Measurements from ENCODE around the gene IP6K3. TPM values are rescaled to one million over a fixed set of nuclear protein-coding genes. Genes with fewer than 3 reads are reported as not detected.

IP6K3 gene
- total RNA-seq, 1 donor, result 6.0 TPM

GRCh38 chr6:33788694-33789549 lies 42.2 kb upstream of the IP6K3 start, which contains the start of gene LEMD2:
LEMD2 (minus strand) TSS chr6:33789130; CDS start chr6:33789116, 14 bp downstream.
- peak; percentile 95 for DNase-seq (ENCODE audit: low read depth)
- H3K4me3 ChIP-seq (ENCODE audit: low read depth, low read length), result peak within 1 kb of the TSS; percentile 69
- TF ChIP-seq CTCF (IDR thresholded peaks at IDR 0.05; ENCODE audit: insufficient read depth, low read depth, low read length), result no peak

DNA sequence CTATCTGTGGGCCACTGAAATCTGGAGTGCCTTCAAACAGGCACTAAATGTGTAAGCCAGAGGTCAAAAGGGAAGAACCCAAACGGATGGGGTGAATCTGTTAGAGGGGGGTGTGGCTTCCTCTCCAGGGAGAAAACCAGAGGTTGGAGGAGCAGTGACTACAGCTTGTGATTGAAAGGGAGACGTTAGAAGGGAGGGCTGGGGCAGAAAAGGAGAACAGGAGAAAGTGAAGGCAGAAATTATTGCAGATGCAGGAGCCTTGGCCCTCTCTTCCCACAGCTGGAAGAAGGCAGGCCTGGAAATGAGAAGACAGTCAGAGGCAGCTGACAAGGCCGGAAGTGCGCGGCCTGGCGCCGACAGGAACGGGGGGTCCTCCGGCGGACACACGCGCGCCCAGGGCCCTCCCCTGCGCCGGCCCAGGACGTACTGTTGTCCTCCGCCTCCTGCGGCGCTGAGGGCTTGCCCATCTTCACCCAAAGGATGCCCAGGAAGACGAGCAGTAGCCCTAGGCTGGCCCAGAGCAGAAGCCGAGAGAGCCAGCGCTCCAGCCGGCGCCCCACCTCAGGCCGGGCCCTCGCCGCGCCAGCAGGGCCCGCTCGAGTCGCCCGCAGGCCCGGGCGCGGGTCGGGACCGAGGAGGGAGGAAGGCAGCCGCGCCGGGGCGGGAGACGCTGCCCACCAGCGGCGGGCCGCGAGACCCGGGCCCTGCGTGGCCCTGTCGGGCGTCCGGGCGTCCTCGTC lies 41.4 kb upstream of the IP6K3 start:
- no peak for TF ChIP-seq CTCF (IDR thresholded peaks at IDR 0.05; ENCODE audit: insufficient read depth, low read depth, low read length)
- H3K4me3 ChIP-seq (ENCODE audit: low read depth, low read length), result peak overlapping the region; percentile 69
- peak; percentile 91 for DNase-seq (ENCODE audit: low read depth)

GRCh38 chr6:33787346-33787953 lies 40.7 kb upstream of the IP6K3 start:
- TF ChIP-seq CTCF (IDR thresholded peaks at IDR 0.05; ENCODE audit: insufficient read depth, low read depth, low read length), result no peak
- DNase-seq (ENCODE audit: low read depth), result peak; percentile 30
- H3K4me3 ChIP-seq (ENCODE audit: low read depth, low read length), result peak overlapping the region; percentile 69

GRCh38 chr6:33786736-33787135 lies 40.0 kb upstream of the IP6K3 start:
- DNase-seq (ENCODE audit: low read depth), result no peak
- TF ChIP-seq CTCF (IDR thresholded peaks at IDR 0.05; ENCODE audit: insufficient read depth, low read depth, low read length), result no peak
- H3K4me3 ChIP-seq (ENCODE audit: low read depth, low read length), result no peak overlapping the region

DNA sequence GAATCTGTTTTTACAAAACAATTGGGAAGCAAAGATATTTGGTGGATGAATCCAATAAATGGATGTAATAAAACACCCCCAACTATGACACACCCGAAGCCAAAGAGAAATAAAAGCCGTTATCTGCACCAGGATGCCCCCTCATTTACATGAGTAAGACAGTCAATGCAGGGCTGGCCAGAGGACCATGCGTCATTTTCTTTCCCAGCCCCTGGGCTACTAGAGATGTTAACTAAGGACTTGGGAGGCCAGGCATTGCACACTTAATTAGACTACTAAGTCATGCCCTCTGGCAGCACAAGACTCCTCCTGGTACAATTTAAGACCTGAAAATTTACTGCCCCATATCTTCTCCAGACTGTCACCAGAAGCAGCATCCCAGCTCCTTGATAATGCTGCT lies 39.1 kb upstream of the IP6K3 start:
- peak; percentile 79 for DNase-seq (ENCODE audit: low read depth)
- no peak overlapping the region for H3K4me3 ChIP-seq (ENCODE audit: low read depth, low read length)
- no peak for TF ChIP-seq CTCF (IDR thresholded peaks at IDR 0.05; ENCODE audit: insufficient read depth, low read depth, low read length)

DNA sequence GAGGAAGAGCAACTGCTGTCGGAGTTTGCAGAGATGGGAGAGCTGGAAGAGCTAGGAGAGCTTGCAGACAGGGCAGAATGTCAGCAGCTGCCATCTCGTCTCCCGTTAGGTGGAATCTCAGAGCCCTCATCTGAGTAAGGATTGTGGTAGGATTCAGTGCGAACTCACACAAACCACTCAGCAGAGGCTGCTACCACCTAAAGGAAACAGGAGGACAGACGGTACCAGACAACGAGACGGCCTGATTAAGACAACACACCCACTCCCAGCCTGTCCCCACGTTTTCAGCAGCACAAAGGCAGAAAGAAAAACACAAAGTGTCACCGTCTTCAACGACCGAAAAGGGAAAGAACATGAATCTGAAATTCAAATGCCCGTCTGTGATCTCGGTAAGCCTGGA lies 38.1 kb upstream of the IP6K3 start:
- no peak for DNase-seq (ENCODE audit: low read depth)
- TF ChIP-seq CTCF (IDR thresholded peaks at IDR 0.05; ENCODE audit: insufficient read depth, low read depth, low read length), result no peak
- no peak overlapping the region for H3K4me3 ChIP-seq (ENCODE audit: low read depth, low read length)

Data from fibroblast of villous mesenchyme (primary cell).